ENCODE results near the gene TLX2. TPM values are rescaled to one million over a fixed set of nuclear protein-coding genes. Genes with fewer than 3 reads are reported as not detected.

The TLX2 gene
- total RNA-seq, 1 experiment from 2014 or later: 3.1 TPM

DNA sequence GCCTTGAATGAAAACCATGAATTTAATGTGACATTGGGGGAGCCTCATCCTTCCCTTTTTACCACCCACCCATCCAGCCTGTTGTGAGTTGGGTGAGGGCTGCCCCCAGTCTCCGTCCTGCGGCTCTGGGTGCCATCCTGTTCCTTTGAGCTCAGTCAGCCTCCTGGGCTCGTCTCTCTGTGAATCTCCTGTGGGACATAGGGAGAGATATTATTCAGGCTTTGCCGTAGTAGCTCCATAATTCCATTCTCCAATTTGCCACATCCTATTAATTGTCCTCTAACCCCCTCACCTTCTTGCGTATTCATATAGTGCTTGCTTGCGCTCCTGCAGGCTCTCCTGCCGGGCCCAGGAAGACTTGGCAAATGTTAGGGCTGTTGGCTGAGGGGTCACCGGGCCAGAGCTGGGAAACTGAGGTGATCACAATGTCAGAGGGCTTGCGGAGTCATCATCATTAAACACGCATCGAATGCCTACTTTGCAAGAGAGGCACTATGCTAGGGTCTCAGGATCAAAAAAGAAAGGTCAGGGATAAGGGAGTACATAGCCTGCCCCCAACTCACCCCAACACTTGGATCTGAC, 12.5 kb downstream of the TLX2 start:
- no peak overlapping the region for H3K4me3 ChIP-seq (ENCODE audit: low read length)
- no peaks in the 10 kb centered on the region for H3F3A ChIP-seq (ENCODE audit: low read length, unreplicated experiment)
- intact Hi-C loops (cut with micrococcal nuclease): no loop called here
- H3K4me2 ChIP-seq (ENCODE audit: low read length): no peak overlapping the region
- no peaks in the 10 kb centered on the region for H3K9me3 ChIP-seq (ENCODE audit: low read length)
- no peak overlapping the region for H3K27ac ChIP-seq (ENCODE audit: low read length)
- POLR2A ChIA-PET (ENCODE audit: unreplicated experiment): no interaction called here
- H2AFZ ChIP-seq (ENCODE audit: low read length): no peak overlapping the region
- H3K36me3 ChIP-seq (ENCODE audit: low read depth, low read length): peaks cover 26% of the 10 kb centered on the region
- peaks cover 43% of the 10 kb centered on the region for H3K79me2 ChIP-seq (ENCODE audit: low read length)
- H3K4me1 ChIP-seq (ENCODE audit: insufficient read depth, low read length): peaks cover 20% of the 10 kb centered on the region
- no peak overlapping the region for H3K9ac ChIP-seq (ENCODE audit: low read length)
- CTCF ChIA-PET: no interaction called here
- no TSS peak for BruUV-seq (replicated peaks)
- H4K20me1 ChIP-seq (ENCODE audit: low read length): 0 out of 2 replicates have a peak, but pooled peaks cover 7% of the 10 kb centered on the region
- no peaks in the 10 kb centered on the region for H3K27me3 ChIP-seq (ENCODE audit: low read length)
- ATAC-seq (no peak), DNase-seq (no peak)
- TF ChIP-seq, protein P1, sequence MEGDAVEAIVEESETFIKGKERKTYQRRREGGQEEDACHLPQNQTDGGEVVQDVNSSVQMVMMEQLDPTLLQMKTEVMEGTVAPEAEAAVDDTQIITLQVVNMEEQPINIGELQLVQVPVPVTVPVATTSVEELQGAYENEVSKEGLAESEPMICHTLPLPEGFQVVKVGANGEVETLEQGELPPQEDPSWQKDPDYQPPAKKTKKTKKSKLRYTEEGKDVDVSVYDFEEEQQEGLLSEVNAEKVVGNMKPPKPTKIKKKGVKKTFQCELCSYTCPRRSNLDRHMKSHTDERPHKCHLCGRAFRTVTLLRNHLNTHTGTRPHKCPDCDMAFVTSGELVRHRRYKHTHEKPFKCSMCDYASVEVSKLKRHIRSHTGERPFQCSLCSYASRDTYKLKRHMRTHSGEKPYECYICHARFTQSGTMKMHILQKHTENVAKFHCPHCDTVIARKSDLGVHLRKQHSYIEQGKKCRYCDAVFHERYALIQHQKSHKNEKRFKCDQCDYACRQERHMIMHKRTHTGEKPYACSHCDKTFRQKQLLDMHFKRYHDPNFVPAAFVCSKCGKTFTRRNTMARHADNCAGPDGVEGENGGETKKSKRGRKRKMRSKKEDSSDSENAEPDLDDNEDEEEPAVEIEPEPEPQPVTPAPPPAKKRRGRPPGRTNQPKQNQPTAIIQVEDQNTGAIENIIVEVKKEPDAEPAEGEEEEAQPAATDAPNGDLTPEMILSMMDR (conservative IDR thresholded peaks at IDR 0.05; ENCODE audit: low read depth, low read length): no peak
- TF ChIP-seq EZH2phosphoT487 (IDR thresholded peaks at IDR 0.05; ENCODE audit: borderline replicate concordance, low read length) (no peak), EZH2 (IDR thresholded peaks at IDR 0.05; ENCODE audit: low read length, unreplicated experiment) (no peak)
- H3K9me2 ChIP-seq (replicated peaks; ENCODE audit: low read length): no peaks in the 10 kb centered on the region

DNA sequence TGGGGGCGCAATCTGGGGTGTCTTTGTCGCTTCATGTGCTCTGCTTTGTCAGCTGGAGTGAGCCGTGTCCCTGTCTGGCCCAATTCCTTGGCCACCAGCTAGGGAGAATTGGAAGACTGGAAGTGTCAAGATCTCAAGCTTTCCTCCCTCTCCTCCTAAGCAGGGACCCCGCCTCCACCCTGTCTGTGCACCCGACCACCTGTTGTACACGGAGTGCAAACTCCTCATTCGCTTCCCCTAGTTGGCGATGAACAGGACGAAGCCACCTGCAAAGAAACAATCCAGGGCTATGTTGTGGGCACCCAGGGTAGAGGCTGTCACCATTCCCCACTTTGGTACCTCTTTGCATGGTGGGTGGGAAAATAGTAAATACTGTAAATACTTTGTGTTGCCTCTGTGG, 13.5 kb downstream of the TLX2 start:
- H3K79me2 ChIP-seq (ENCODE audit: low read length): peaks cover 43% of the 10 kb centered on the region

More for the DNA sequence above, 13.5 kb downstream of the TLX2 start:
- ChIA-PET CTCF (no interaction called here), POLR2A (ENCODE audit: unreplicated experiment) (no interaction called here)
- no peaks in the 10 kb centered on the region for H3F3A ChIP-seq (ENCODE audit: low read length, unreplicated experiment)
- H2AFZ ChIP-seq (ENCODE audit: low read length): no peak overlapping the region
- no peak overlapping the region for H3K9ac ChIP-seq (ENCODE audit: low read length)
- intact Hi-C loops (cut with micrococcal nuclease): no loop called here
- no peaks in the 10 kb centered on the region for H3K9me2 ChIP-seq (replicated peaks; ENCODE audit: low read length)
- H3K4me1 ChIP-seq (ENCODE audit: insufficient read depth, low read length): peaks cover 20% of the 10 kb centered on the region
- H3K36me3 ChIP-seq (ENCODE audit: low read depth, low read length): peaks cover 31% of the 10 kb centered on the region
- 0 out of 2 replicates have a peak, but pooled peaks cover 7% of the 10 kb centered on the region for H4K20me1 ChIP-seq (ENCODE audit: low read length)
- H3K4me3 ChIP-seq (ENCODE audit: low read length): peak overlapping the region; percentile 93
- DNase-seq: no peak
- H3K9me3 ChIP-seq (ENCODE audit: low read length): no peaks in the 10 kb centered on the region
- BruUV-seq (replicated peaks): no TSS peak
- no peak for ATAC-seq
- H3K27me3 ChIP-seq (ENCODE audit: low read length): no peaks in the 10 kb centered on the region
- TF ChIP-seq EZH2 (IDR thresholded peaks at IDR 0.05; ENCODE audit: low read length, unreplicated experiment) (no peak), EZH2phosphoT487 (IDR thresholded peaks at IDR 0.05; ENCODE audit: borderline replicate concordance, low read length) (no peak)
- TF ChIP-seq, protein P1 (conservative IDR thresholded peaks at IDR 0.05; ENCODE audit: low read depth, low read length): no peak
- H3K27ac ChIP-seq (ENCODE audit: low read length): no peak overlapping the region
- peak overlapping the region; percentile 97 for H3K4me2 ChIP-seq (ENCODE audit: low read length)
